CD4-positive, CD25-positive, alpha-beta regulatory T cell (primary cell): Measurements from ENCODE around the gene NR2F1-AS1. TPM values are rescaled to one million over a fixed set of nuclear protein-coding genes. Genes with fewer than 3 reads are reported as not detected.

Experiments used
- ATAC-seq, 2 donors: fragments of 150-1000 bp; cut with Tn5 transposase; one replicate each; pipeline ENCODE4 v1.10.0; 2021; ENCODE audit warnings: low read depth in 2 of 2, moderate number of reproducible peaks in 2 of 2, moderate library complexity in 1 of 2
- DNase-seq, 3 donors: peaks; one replicate each; pipeline versions ENCODE4 v3.0.0 to v3.0.0-alpha.2; 2012 to 2022; ENCODE audit warnings: mixed read lengths in 1 of 3
- H3K27ac ChIP-seq: one replicate; pipeline ENCODE4 v1.7.0; 2013; ENCODE audit warnings: mild to moderate bottlenecking, low read length; ENCODE audit not compliant: insufficient read depth, poor library complexity, severe bottlenecking
- H3K27me3 ChIP-seq: one replicate; pipeline ENCODE4 v1.7.0; 2013; ENCODE audit warnings: low read length; ENCODE audit not compliant: control insufficient read depth, insufficient read depth
- H3K36me3 ChIP-seq: one replicate; pipeline ENCODE4 v1.7.0; 2013; ENCODE audit warnings: mild to moderate bottlenecking, low read length, moderate library complexity; ENCODE audit not compliant: control insufficient read depth, insufficient read depth
- H3K4me1 ChIP-seq: 2 replicates; pipeline ENCODE4 v1.7.0; 2013; ENCODE audit warnings: mild to moderate bottlenecking, low read length; ENCODE audit not compliant: insufficient read depth, control insufficient read depth, poor library complexity, severe bottlenecking
- H3K4me3 ChIP-seq: one replicate; pipeline ENCODE4 v1.7.0; 2013; ENCODE audit warnings: low read depth, mild to moderate bottlenecking, low read length, moderate library complexity
- H3K9me3 ChIP-seq, 2 experiments: 1 replicate in 1 of 2; 2 replicates in 1 of 2; pipeline ENCODE4 v1.7.0; 2013; ENCODE audit warnings: low read length in 2 of 2, mild to moderate bottlenecking in 1 of 2, moderate library complexity in 1 of 2; ENCODE audit not compliant: control insufficient read depth in 2 of 2
- H3K27ac Mint-ChIP-seq, 3 donors: one replicate each; pipeline ENCODE4 v1.8.0; 2020 to 2022; ENCODE audit warnings: mild to moderate bottlenecking in 3 of 3, mixed read lengths in 3 of 3, moderate library complexity in 2 of 3
- H3K27me3 Mint-ChIP-seq: one replicate; pipeline ENCODE4 v1.8.0; 2022; ENCODE audit warnings: mild to moderate bottlenecking, mixed read lengths
- H3K36me3 Mint-ChIP-seq: one replicate; pipeline ENCODE4 v1.8.0; 2020; ENCODE audit warnings: mixed read lengths
- H3K4me1 Mint-ChIP-seq, 4 donors: one replicate each; pipeline ENCODE4 v1.8.0; 2020 to 2022; ENCODE audit warnings: mixed read lengths in 4 of 4, mild to moderate bottlenecking in 1 of 4
- H3K4me3 Mint-ChIP-seq, 4 donors: one replicate each; pipeline ENCODE4 v1.8.0; 2020 to 2022; ENCODE audit warnings: mild to moderate bottlenecking in 4 of 4, mixed read lengths in 4 of 4, moderate library complexity in 3 of 4
- H3K9me3 Mint-ChIP-seq, 7 donors: one replicate each; pipeline ENCODE4 v1.8.0; 2020 to 2022; ENCODE audit warnings: mixed read lengths in 7 of 7, mild to moderate bottlenecking in 3 of 7, moderate library complexity in 2 of 7
- polyA plus RNA-seq, 4 donors: library from polyadenylated mRNA; unstranded; fragments of 300-500 nt; fragmentation: Illumina TruSeq; gene quantifications; one replicate each; pipeline ENCODE4 v1.2.3, GENCODE V29; 2021
- total RNA-seq: library from RNA; stranded (reverse); gene quantifications from one replicate; pipeline ENCODE4 v1.2.3, GENCODE V29; 2022

Gene NR2F1-AS1
- total and polyA plus RNA-seq, 5 donors from 2014 or later: not detected

GRCh38 chr5:93364378-93364777 lies 216.6 kb downstream of the NR2F1-AS1 start:
- Histone ChIP-seq H3K9me3 (no peaks in the 10 kb centered on the region), H3K36me3 (no peaks in the 10 kb centered on the region), H3K27ac (no peak overlapping the region), H3K4me1 (no peaks in the 10 kb centered on the region), H3K27me3 (no peaks in the 10 kb centered on the region), H3K4me3 (no peak overlapping the region)
- Mint-ChIP-seq H3K4me1 (no peaks in the 10 kb centered on the region), H3K9me3 (peaks cover 0 to 4% (median 0%) of the 10 kb centered on the region in 7 donors), H3K36me3 (no peaks in the 10 kb centered on the region), H3K27me3 (no peaks in the 10 kb centered on the region), H3K27ac (no peak overlapping the region), H3K4me3 (no peak overlapping the region)
- no peak for DNase-seq
- no peak for ATAC-seq

DNA sequence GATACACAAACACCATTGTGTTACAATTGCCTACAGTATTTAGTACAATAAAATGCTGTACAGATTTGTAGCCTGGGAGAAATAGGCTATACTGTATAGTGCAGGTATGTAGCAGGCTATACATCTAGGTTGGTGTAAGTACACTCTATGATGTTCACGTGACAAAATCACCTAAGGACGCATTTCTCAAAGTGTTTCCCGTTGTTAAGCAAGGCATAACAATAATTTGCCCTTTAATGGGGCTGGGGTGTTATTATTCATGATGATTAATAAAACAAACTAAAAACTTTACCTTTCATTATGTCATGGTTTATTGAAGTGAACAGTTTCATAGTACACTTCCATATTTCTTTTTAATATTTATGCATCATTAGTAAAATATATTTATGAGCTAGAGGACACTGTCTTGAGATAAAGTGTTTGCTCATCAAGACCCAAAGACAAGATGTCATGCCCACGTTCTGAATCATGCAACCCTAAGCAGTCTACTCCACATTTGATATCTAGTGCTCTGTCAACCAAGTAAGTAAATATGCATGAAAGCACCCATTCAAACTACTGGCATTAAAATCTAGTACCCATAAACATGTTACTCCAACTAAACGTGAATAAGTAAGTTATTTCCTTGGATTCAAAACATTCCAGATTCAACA lies 220.5 kb downstream of the NR2F1-AS1 start:
- no peaks in the 10 kb centered on the region for H3K9me3 ChIP-seq
- H3K36me3 ChIP-seq: no peaks in the 10 kb centered on the region
- Mint-ChIP-seq H3K4me1 (no peaks in the 10 kb centered on the region), H3K27me3 (no peaks in the 10 kb centered on the region), H3K27ac (no peak overlapping the region), H3K9me3 (peaks cover 0 to 5% (median 0%) of the 10 kb centered on the region in 7 donors), H3K36me3 (no peaks in the 10 kb centered on the region), H3K4me3 (no peak overlapping the region)
- no peaks in the 10 kb centered on the region for H3K4me1 ChIP-seq
- ATAC-seq (no peak), DNase-seq (no peak)
- no peak overlapping the region for H3K4me3 ChIP-seq
- H3K27me3 ChIP-seq: no peaks in the 10 kb centered on the region
- no peak overlapping the region for H3K27ac ChIP-seq

DNA sequence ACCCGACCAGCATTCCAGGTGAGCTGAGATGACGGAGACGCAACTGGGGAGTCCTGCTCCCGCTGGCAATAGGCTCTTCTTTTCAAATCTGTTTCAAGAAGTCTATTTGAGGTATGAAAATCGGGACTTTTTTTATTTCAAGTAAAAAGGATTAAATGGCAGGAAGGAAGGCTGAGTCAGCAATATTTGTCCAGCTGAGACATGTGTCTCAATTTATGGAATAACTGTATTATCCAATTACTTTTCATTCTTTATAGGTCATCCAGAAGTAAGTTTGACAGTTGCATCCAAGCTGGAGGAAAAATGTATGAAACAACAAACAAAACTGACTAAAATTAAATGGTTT lies 221.1 kb downstream of the NR2F1-AS1 start:
- H3K27ac Mint-ChIP-seq: no peak overlapping the region
- no peak overlapping the region for H3K4me3 ChIP-seq
- peaks cover 0 to 5% (median 0%) of the 10 kb centered on the region in 7 donors for H3K9me3 Mint-ChIP-seq
- H3K4me1 Mint-ChIP-seq: no peaks in the 10 kb centered on the region
- no peaks in the 10 kb centered on the region for H3K27me3 Mint-ChIP-seq
- no peaks in the 10 kb centered on the region for H3K36me3 ChIP-seq
- H3K4me1 ChIP-seq: no peaks in the 10 kb centered on the region
- H3K27ac ChIP-seq: no peak overlapping the region
- no peak for ATAC-seq
- H3K36me3 Mint-ChIP-seq: no peaks in the 10 kb centered on the region
- H3K4me3 Mint-ChIP-seq: no peak overlapping the region
- DNase-seq: no peak
- H3K27me3 ChIP-seq: no peaks in the 10 kb centered on the region
- no peaks in the 10 kb centered on the region for H3K9me3 ChIP-seq

Other genes starting within 250 kb of the NR2F1-AS1 start
- not detected for gene NR2F1, start 2.0 kb upstream of the NR2F1-AS1 start, total RNA-seq
- not detected for gene NR2F1, start 2.0 kb upstream of the NR2F1-AS1 start, polyA plus RNA-seq
- 4.2 TPM for gene POU5F2, start 160.4 kb upstream of the NR2F1-AS1 start, total RNA-seq
- under 1 TPM; 0.14 to 0.48 (median 0.16) TPM for gene POU5F2, start 160.4 kb upstream of the NR2F1-AS1 start, polyA plus RNA-seq